MM.1S (cell line): ENCODE data around the gene ARVCF.

Experiments
- DNase-seq: peaks from one replicate; pipeline ENCODE4 v3.0.0-alpha.2; 2015
- H2AFZ ChIP-seq: fragments of 300-600 bp; sonication (generic); 2 replicates; pipeline ENCODE4 v1.6.0; 2016; ENCODE audit warnings: antibody characterized with exemption, low read length
- H3F3A ChIP-seq: fragments of 300-600 bp; sonication (generic); 2 replicates; pipeline ENCODE4 v1.6.1; 2016; ENCODE audit warnings: mild to moderate bottlenecking, antibody characterized with exemption, low read length, moderate library complexity, mixed read lengths; ENCODE audit not compliant: insufficient read depth
- H3K27ac ChIP-seq: fragments of 300-600 bp; sonication (generic); 2 replicates; pipeline ENCODE4 v1.5.1; 2016; ENCODE audit warnings: mild to moderate bottlenecking, low read length
- H3K27me3 ChIP-seq: fragments of 300-600 bp; sonication (generic); replicated peaks from 2 replicates; pipeline ENCODE4 v1.6.0; 2016; ENCODE audit warnings: low read length; ENCODE audit not compliant: insufficient read depth
- H3K36me3 ChIP-seq: fragments of 300-600 bp; sonication (generic); replicated peaks from 2 replicates; pipeline ENCODE4 v1.6.1; 2016; ENCODE audit warnings: mild to moderate bottlenecking, low read length, mixed read lengths; ENCODE audit not compliant: insufficient read depth
- H3K4me1 ChIP-seq: fragments of 300-600 bp; sonication (generic); 2 replicates; pipeline ENCODE4 v1.6.1; 2016; ENCODE audit warnings: low read length, mixed read lengths
- H3K4me2 ChIP-seq: fragments of 300-600 bp; sonication (generic); 2 replicates; pipeline ENCODE4 v1.6.0; 2016; ENCODE audit warnings: low read depth, low read length
- H3K4me3 ChIP-seq: fragments of 300-600 bp; sonication (generic); 2 replicates; pipeline ENCODE4 v1.5.1; 2016; ENCODE audit warnings: low read length, mixed read lengths
- H3K79me2 ChIP-seq: fragments of 300-600 bp; sonication (generic); 2 replicates; pipeline ENCODE4 v1.6.1; 2016; ENCODE audit warnings: mixed run types, low read length, mixed read lengths
- H3K9ac ChIP-seq: fragments of 300-600 bp; sonication (generic); 2 replicates; pipeline ENCODE4 v1.6.1; 2016; ENCODE audit warnings: low read length, mixed read lengths
- H3K9me2 ChIP-seq: fragments of 300-600 bp; sonication (generic); replicated peaks from 2 replicates; pipeline ENCODE4 v1.6.1; 2016; ENCODE audit warnings: mild to moderate bottlenecking, low read length, mixed read lengths; ENCODE audit not compliant: insufficient read depth
- H3K9me3 ChIP-seq: fragments of 300-600 bp; sonication (generic); replicated peaks from 2 replicates; pipeline ENCODE4 v1.6.1; 2016; ENCODE audit warnings: mild to moderate bottlenecking, low read length, mixed read lengths; ENCODE audit not compliant: insufficient read depth
- H4K20me1 ChIP-seq: fragments of 300-600 bp; sonication (generic); 2 replicates; pipeline ENCODE4 v1.6.1; 2016; ENCODE audit warnings: mild to moderate bottlenecking, low read length, moderate library complexity, mixed read lengths; ENCODE audit not compliant: insufficient read depth
- EZH2 ChIP-seq: fragments of 300-600 bp; sonication (generic); optimal IDR thresholded peaks from 2 replicates; pipeline ENCODE3; 2017; ENCODE audit warnings: low read depth, mild to moderate bottlenecking, antibody characterized with exemption, low read length, mixed read lengths
- EZH2phosphoT487 ChIP-seq: fragments of 300-600 bp; sonication (generic); IDR thresholded peaks from 2 replicates; pipeline ENCODE4 v1.6.1; 2018; ENCODE audit warnings: antibody characterized with exemption, low read length
- TF ChIP-seq, protein P1 (sequence below): fragments of 300-600 bp; sonication (generic); IDR thresholded peaks from 2 replicates; pipeline ENCODE4 v1.5.1; 2016; ENCODE audit warnings: antibody characterized with exemption, low read length, mixed read lengths

The ARVCF gene

DNA sequence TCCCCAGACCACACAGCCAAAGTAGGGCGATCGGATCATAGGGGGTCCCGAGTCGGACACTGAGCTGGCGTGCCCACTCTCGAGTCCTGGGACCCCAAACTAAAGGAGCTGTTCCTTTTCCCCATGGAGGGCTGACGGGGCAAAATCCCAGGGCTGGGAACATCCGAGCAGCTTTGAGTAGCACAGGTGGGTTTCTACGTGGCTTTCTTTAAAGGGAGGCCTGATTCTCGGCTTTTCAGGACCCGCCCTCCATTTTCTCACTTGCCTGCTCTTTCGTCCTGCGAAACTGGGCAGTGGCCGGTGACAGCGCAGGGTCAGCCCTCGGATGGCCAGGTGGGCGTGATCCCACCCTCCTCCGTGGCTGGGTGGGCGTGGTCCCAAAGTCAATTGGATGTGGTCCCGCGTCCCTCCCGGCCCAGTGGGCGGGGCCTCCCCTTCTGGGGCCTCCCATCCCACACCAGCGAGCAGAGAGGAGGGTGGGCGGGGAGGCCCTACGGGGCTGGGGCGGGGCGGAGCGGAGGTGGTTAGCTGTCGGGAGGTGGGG lies 57.5 kb downstream of the ARVCF start:
- Histone ChIP-seq H3K4me3 (no peak overlapping the region), H3K4me2 (no peak overlapping the region), H3K9me2 (no peaks in the 10 kb centered on the region), H2AFZ (no peak overlapping the region), H3K27ac (no peak overlapping the region), H3K9ac (no peak overlapping the region), H3K36me3 (no peaks in the 10 kb centered on the region), H3K9me3 (no peaks in the 10 kb centered on the region), H3K27me3 (no peaks in the 10 kb centered on the region), H3K79me2 (no peaks in the 10 kb centered on the region), H3F3A (no peaks in the 10 kb centered on the region), H4K20me1 (no peaks in the 10 kb centered on the region), H3K4me1 (peaks cover 3% of the 10 kb centered on the region; the same call in 1 of the 2 replicates)
- no peak for DNase-seq
- TF ChIP-seq EZH2 (no peak), EZH2phosphoT487 (no peak)
- TF ChIP-seq, protein P1, sequence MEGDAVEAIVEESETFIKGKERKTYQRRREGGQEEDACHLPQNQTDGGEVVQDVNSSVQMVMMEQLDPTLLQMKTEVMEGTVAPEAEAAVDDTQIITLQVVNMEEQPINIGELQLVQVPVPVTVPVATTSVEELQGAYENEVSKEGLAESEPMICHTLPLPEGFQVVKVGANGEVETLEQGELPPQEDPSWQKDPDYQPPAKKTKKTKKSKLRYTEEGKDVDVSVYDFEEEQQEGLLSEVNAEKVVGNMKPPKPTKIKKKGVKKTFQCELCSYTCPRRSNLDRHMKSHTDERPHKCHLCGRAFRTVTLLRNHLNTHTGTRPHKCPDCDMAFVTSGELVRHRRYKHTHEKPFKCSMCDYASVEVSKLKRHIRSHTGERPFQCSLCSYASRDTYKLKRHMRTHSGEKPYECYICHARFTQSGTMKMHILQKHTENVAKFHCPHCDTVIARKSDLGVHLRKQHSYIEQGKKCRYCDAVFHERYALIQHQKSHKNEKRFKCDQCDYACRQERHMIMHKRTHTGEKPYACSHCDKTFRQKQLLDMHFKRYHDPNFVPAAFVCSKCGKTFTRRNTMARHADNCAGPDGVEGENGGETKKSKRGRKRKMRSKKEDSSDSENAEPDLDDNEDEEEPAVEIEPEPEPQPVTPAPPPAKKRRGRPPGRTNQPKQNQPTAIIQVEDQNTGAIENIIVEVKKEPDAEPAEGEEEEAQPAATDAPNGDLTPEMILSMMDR, result no peak

DNA sequence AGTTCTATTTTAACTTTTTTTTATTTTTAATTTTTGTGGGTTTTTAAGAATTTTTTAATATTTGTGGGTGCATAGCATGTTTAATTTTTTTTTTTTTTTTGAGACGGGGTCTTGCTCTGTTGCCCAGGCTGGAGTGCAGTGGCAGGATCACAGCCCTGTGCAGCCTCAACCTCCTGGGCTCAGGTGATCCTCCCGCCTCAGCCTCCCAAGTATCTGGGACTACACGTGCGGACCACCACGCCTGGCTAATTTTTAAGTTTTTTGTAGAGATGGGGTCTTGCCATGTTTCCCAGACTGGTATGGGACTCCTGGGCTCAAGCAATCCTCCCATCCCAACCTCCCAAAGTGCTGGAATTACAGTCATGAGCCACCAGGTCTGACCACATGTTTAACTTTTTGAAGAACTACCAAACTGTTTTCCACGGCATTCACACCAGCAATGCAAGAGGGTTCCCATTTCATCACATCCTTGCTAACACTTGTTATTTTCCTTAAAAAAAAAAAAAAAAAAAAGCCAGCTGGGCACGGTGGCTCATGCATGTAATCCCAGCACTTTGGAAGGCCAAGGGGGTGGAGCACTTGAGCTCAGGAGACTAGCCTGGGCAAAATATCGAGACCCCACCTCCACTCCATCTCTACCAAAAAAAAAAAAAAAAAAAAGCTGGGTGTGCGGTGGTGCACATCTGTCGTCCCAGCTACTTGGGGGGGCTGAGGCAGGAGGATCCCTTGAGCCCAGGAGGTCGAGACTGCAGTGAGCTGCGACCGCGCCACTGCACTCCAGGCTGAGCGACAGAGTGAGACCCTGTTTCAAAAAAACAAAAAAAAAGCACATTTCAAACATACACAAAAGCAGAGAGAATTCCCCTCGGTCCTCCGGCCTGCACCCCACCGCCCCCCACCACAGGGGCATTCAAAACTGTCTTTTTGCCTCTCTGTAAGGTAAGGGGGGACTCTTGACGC lies 58.3 kb downstream of the ARVCF start:
- Histone ChIP-seq H3F3A (no peaks in the 10 kb centered on the region), H3K27me3 (no peaks in the 10 kb centered on the region), H4K20me1 (no peaks in the 10 kb centered on the region), H3K79me2 (no peaks in the 10 kb centered on the region), H3K4me2 (no peak overlapping the region), H3K9me3 (no peaks in the 10 kb centered on the region), H3K4me1 (peaks cover 3% of the 10 kb centered on the region; the same call in 1 of the 2 replicates), H3K9ac (no peak overlapping the region), H3K36me3 (no peaks in the 10 kb centered on the region), H2AFZ (no peak overlapping the region), H3K9me2 (no peaks in the 10 kb centered on the region), H3K27ac (no peak overlapping the region), H3K4me3 (no peak overlapping the region)
- no peak for DNase-seq
- TF ChIP-seq EZH2, result no peak
- no peak for TF ChIP-seq EZH2phosphoT487
- TF ChIP-seq, protein P1, result no peak

DNA sequence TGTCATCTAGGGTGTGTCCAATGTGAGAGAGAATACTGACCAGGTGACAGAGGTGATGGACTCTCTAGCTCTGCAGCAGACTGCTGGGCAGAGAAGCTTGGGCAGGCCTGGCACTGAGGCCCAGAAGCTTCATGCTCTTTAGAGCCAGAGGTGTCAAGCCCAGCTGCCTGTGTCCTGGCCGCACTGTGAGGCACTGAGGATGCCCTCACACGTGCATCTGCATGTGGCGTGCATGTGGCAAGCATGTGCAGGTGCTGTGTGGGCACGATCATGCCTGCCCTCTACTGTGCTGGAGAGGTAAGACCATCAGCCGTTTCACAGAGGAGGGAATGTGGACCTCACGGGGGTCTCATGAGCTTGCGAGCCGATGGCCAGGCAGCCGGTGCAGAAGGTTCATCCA lies 59.2 kb downstream of the ARVCF start:
- Histone ChIP-seq H4K20me1 (no peaks in the 10 kb centered on the region), H3K36me3 (no peaks in the 10 kb centered on the region), H3K79me2 (no peaks in the 10 kb centered on the region), H3K4me3 (no peak overlapping the region), H3K9me3 (no peaks in the 10 kb centered on the region), H3K4me1 (peaks cover under 1% of the 10 kb centered on the region; the same call in 1 of the 2 replicates), H3K27me3 (no peaks in the 10 kb centered on the region), H3F3A (no peaks in the 10 kb centered on the region), H2AFZ (no peak overlapping the region), H3K9me2 (no peaks in the 10 kb centered on the region), H3K27ac (no peak overlapping the region), H3K9ac (no peak overlapping the region), H3K4me2 (no peak overlapping the region)
- no peak for DNase-seq
- TF ChIP-seq, protein P1, result no peak
- TF ChIP-seq EZH2phosphoT487 (no peak), EZH2 (no peak)
